Vagina (tissue), 2 donors: Measurements from ENCODE around the gene GNAO1.

Experiments
- POLR2A ChIP-seq, 2 donors: fragments of 450-650 bp; IDR thresholded peaks; one replicate each; pipeline ENCODE4 v1.6.1; 2017; ENCODE audit warnings: antibody characterized with exemption in 2 of 2, mild to moderate bottlenecking in 2 of 2, moderate library complexity in 2 of 2
- POLR2AphosphoS5 ChIP-seq, 2 donors: sonication (generic); formaldehyde crosslinking; IDR thresholded peaks; one replicate each; pipeline ENCODE4 v1.9.0; 2017; ENCODE audit warnings: antibody characterized with exemption in 2 of 2, mild to moderate bottlenecking in 2 of 2, low read depth in 1 of 2; ENCODE audit not compliant: insufficient read depth in 1 of 2
- TF ChIP-seq, protein P1 (sequence below), 3 experiments: fragments of 450-650 bp in 2 of 3; fragments of 200-600 bp in 1 of 3; sonication (generic) in 1 of 3; IDR thresholded peaks; one replicate each; pipeline ENCODE4 v1.5.1; 2017 to 2019; ENCODE audit warnings: antibody characterized with exemption in 3 of 3, mild to moderate bottlenecking in 2 of 3, moderate library complexity in 2 of 3

GRCh38 chr16:56366945-56367344 lies 175.7 kb downstream of the GNAO1 start:
- TF ChIP-seq POLR2A (IDR thresholded peaks at IDR 0.05) (no peak), POLR2AphosphoS5 (IDR thresholded peaks at IDR 0.05; ENCODE audit: insufficient read depth in 1 of 2, low read depth in 1 of 2) (no peak)
- TF ChIP-seq, protein P1, sequence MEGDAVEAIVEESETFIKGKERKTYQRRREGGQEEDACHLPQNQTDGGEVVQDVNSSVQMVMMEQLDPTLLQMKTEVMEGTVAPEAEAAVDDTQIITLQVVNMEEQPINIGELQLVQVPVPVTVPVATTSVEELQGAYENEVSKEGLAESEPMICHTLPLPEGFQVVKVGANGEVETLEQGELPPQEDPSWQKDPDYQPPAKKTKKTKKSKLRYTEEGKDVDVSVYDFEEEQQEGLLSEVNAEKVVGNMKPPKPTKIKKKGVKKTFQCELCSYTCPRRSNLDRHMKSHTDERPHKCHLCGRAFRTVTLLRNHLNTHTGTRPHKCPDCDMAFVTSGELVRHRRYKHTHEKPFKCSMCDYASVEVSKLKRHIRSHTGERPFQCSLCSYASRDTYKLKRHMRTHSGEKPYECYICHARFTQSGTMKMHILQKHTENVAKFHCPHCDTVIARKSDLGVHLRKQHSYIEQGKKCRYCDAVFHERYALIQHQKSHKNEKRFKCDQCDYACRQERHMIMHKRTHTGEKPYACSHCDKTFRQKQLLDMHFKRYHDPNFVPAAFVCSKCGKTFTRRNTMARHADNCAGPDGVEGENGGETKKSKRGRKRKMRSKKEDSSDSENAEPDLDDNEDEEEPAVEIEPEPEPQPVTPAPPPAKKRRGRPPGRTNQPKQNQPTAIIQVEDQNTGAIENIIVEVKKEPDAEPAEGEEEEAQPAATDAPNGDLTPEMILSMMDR (IDR thresholded peaks at IDR 0.05), result no peak
